HUES48 (cell line): Measurements from ENCODE around the gene GIGYF2.
"Not testable (repeated sequence)": the region's sequence is repeated elsewhere in the genome, so short reads cannot be mapped to it uniquely, and the experiment has no call there.

Source experiments
- H3K27ac ChIP-seq: one replicate; pipeline ENCODE4 v1.7.0; 2013; ENCODE audit warnings: low read depth, low read length, inconsistent platforms
- H3K27me3 ChIP-seq: 2 replicates; pipeline ENCODE4 v1.6.1; 2013; ENCODE audit warnings: mild to moderate bottlenecking, low read length; ENCODE audit not compliant: control insufficient read depth, insufficient read depth
- H3K36me3 ChIP-seq: 2 replicates; pipeline ENCODE4 v1.6.1; 2013; ENCODE audit warnings: low read length; ENCODE audit not compliant: control insufficient read depth, insufficient read depth
- H3K4me1 ChIP-seq: 2 replicates; pipeline ENCODE4 v1.6.1; 2013; ENCODE audit warnings: mild to moderate bottlenecking, low read length; ENCODE audit not compliant: control insufficient read depth, insufficient read depth
- H3K4me3 ChIP-seq: 2 replicates; pipeline ENCODE4 v1.5.1; 2013; ENCODE audit warnings: mild to moderate bottlenecking, low read depth, low read length
- H3K9ac ChIP-seq: 2 replicates; pipeline ENCODE4 v1.6.1; 2013; ENCODE audit warnings: mild to moderate bottlenecking, low read depth, low read length, moderate library complexity
- H3K9me3 ChIP-seq: 2 replicates; pipeline ENCODE4 v1.6.1; 2013; ENCODE audit warnings: low read length; ENCODE audit not compliant: control insufficient read depth, insufficient read depth

The GIGYF2 gene

DNA sequence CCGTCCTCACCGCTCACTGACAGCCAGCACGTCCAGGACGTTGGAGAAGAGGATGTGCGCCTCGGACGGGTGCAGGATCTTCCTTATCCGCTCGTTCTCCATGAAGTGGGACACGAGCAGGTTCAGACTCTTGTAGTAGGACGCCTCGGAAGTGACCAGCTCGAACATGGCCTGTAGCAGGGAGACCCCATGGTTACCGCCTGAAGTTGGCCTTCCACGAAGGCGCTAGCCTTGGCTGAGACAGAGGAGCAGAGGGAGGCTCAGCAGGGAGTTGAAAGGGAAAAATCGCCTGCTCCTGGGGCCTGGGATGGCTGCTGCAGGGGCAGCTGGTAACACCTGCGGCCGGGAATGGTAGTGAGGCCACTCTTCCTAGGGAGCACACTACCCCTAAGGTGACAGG is 197.6 kb downstream of the GIGYF2 start:
- no peaks in the 10 kb centered on the region for H3K36me3 ChIP-seq
- H3K9ac ChIP-seq, result no peak overlapping the region
- 0 out of 2 replicates have a peak, but pooled peaks cover 4% of the 10 kb centered on the region for H3K27me3 ChIP-seq
- no peaks in the 10 kb centered on the region for H3K9me3 ChIP-seq
- no peak overlapping the region for H3K27ac ChIP-seq
- no peak overlapping the region for H3K4me3 ChIP-seq
- H3K4me1 ChIP-seq, result peaks cover 12% of the 10 kb centered on the region

DNA sequence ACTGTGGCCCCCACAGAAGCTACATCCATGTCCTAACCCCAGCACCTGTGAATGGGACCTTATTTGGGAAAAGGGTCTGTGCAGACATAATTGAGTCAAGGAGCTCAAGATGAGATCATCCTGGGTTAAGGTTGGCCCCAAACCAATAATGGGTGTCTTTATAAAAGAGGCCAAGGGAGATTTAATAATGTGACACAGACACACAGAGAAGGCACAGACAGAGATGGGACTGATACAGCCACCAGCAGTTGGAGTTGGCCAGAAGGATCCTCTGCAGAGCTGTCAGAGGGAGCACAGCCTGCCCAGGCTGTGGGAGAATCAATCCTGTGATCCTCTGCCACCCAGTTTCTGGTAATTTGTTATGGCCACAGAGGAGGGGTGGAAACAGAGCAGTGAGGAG is 199.0 kb downstream of the GIGYF2 start:
- H3K27me3 ChIP-seq, result peaks cover 11% of the 10 kb centered on the region

DNA sequence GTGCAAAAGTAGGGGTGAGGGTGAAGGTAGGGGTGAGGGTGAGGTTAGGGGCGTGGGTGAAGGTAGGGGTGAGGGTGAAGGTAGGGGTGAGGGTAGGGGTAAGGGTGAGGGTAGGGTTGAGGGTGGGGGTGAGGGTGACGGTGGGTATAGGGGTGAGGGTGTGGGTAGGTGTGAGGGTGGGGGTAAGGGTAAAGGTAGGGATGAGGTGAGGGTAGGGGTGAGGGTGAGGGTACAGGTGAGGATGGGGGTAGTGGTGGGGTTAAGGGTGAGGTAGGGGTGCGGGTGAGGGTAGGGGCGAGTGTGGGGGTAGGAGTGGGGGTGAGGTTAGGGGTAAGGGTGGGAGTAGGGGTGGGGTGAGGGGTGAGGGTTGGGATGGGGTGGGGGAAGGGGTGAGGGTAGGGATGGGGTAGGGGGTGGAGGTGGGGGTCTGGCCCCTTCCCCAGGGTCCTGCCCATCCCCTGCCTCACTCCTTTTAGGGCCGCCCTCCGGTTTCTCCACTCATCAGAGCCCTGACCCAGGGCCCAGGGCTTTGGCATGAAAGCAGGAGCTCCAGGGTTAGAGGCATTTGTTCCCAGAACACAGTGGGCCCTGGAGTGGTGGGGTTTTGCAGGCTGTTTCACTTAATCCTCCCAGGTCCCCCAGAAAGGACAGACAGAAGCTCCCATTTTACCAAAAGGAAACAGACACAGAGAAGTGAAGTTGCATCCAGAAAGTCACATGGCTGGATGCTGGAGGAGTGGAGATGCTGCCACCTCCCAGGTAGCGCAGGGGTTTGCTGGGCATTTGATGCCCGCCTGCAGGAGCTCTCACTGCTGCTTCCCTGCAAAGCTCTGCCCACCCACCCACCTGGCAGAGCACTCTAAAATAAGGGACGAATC is 199.8 kb downstream of the GIGYF2 start:
- H3K9me3 ChIP-seq, result no peaks in the 10 kb centered on the region

More for the DNA sequence above, 199.0 kb downstream of the GIGYF2 start:
- Histone ChIP-seq H3K4me3 (no peak overlapping the region), H3K9me3 (no peaks in the 10 kb centered on the region), H3K9ac (no peak overlapping the region), H3K27ac (no peak overlapping the region), H3K4me1 (peaks cover 12% of the 10 kb centered on the region), H3K36me3 (no peaks in the 10 kb centered on the region)

DNA sequence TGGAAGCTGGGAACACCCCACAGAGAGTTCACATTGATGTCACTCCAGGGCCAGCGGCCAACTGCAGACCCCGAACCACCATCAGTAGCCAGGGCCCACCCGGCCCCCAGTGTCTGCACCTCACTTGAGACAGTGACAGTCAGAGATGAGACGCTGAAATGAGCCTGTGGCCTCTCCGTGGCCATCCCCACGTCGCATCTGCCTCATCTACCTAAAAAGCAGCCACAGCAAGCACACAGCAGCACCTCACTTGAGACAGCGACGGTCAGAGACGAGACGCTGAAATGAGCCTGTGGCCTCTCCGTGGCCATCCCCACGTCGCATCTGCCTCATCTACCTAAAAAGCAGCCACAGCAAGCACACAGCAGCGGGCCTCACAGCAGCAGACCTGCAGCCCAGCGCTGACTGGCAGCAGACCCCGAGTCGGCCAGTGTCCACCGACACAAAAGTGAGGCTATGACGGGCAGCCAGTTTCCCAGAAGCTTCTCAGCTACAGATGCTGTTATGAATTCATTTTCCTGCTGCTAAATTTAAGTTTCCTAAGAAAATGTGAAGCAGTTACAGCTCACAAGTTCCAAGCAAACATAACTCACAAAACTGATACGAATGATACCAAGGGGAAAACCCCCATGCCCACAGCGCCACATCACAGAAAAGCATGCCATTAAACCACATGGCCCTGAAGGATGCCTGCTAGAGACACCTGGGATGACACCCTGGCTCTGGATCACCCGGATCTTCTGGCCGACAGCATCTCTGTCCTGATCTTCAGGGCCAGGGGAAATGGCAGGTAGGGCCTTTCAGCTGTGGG is 200.7 kb downstream of the GIGYF2 start:
- no peak overlapping the region for H3K9ac ChIP-seq
- H3K36me3 ChIP-seq, result no peaks in the 10 kb centered on the region
- no peaks in the 10 kb centered on the region for H3K9me3 ChIP-seq
- peaks cover 28% of the 10 kb centered on the region for H3K27me3 ChIP-seq
- peaks cover 19% of the 10 kb centered on the region for H3K4me1 ChIP-seq
- no peak overlapping the region for H3K4me3 ChIP-seq
- H3K27ac ChIP-seq, result no peak overlapping the region

More for the DNA sequence above, 199.8 kb downstream of the GIGYF2 start:
- no peak overlapping the region for H3K4me3 ChIP-seq
- peaks cover 15% of the 10 kb centered on the region for H3K4me1 ChIP-seq
- no peak overlapping the region for H3K9ac ChIP-seq
- H3K27me3 ChIP-seq, result peaks cover 19% of the 10 kb centered on the region
- no peak overlapping the region for H3K27ac ChIP-seq
- no peaks in the 10 kb centered on the region for H3K36me3 ChIP-seq

DNA sequence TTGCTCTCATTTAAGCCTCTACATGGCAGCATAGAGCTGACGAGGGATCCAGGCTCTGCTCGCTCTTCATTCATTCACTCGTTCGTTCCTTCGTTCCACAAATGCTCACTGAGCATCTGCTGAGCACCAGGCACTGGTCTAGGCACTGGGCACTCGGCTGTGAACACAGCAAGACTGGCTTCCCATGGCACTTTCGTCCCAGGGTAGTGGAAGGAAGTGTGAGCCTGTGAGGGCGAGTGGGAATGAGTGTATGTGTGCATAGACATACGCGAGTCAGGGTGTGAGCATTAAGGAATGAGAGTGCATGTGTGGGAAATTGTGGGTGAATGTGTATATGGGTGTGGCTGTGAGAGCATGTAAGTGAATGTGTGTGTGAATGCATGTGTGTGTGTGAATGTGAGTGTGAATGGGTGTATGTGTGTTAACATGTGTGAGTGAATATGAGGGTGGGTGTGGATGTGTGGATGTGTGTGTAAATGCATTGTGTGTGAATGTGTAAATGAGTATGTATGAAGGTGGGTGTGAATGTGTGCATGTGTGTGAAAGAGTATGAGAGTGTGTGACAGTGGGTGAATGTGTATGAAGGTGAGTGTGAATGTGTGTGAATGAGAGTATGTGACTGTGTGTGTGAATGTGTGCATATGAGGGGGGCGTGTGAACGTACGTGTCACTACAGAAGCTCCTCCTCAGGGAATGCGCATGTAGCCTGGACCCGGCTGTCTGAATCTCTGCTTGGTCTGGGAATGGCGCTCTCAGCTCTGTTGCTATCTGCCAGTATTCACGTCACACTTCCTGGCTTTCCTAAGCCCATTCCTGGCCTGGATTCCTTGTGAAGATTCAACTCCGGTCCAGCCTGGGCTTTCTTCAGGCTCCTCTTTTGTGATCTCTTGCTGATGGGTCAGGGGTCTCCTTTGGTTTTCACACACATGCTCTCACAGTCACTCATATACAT is 201.7 kb downstream of the GIGYF2 start:
- H3K27ac ChIP-seq, result no peak overlapping the region
- peaks cover 31% of the 10 kb centered on the region for H3K27me3 ChIP-seq
- no peaks in the 10 kb centered on the region for H3K36me3 ChIP-seq
- H3K9ac ChIP-seq, result no peak overlapping the region
- no peak overlapping the region for H3K4me3 ChIP-seq
- no peaks in the 10 kb centered on the region for H3K9me3 ChIP-seq
- H3K4me1 ChIP-seq, result peaks cover 19% of the 10 kb centered on the region

DNA sequence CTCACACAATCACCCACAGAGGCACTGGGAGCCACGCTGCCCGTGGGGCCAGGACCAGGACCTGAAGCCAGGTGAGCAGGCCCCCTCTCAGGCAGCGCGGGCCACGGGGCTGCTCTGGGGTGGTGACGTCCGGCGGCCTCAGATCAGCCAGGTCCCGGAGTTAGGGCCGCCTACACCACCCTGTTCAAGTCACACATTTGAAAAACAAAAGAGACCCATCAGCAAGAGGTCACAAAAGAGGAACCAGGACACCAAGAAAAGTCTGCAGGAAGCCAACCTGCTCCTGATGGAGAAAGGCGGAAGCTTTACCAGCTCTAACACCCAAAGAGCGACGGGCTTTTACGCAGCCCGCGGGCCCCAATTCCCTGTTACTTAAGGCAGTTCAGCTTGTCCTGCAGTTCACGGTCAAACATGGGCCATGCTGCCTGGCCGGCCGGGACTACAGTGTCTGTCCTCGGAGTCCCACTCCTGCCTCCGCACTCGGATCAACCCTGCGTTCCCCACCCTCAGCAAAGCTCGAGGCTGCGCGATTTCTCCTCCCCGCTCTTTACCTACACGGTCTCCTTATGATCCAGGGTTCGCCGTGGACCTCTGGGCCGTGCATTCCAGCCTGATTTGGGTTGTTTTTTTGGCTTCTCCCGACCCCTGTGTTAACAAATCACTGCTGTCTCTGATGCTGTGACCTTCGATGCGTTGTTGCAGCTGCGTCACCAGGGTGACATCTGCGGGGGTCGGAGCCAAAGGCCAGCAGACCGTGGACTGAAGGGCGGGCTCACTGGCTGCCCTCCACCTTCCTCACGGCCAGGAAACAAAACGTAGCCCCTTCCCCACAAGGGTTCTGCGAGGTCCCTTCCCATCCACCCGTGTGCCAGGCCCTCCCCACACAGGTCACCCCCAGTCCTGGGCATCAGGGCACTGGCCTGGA is 203.9 kb downstream of the GIGYF2 start:
- H3K4me1 ChIP-seq, result peaks cover 19% of the 10 kb centered on the region
- H3K27ac ChIP-seq, result peak overlapping the region; percentile 55
- H3K9me3 ChIP-seq, result no peaks in the 10 kb centered on the region
- H3K36me3 ChIP-seq, result no peaks in the 10 kb centered on the region
- peaks cover 31% of the 10 kb centered on the region for H3K27me3 ChIP-seq
- H3K4me3 ChIP-seq, result peak overlapping the region; percentile 13
- no peak overlapping the region; the same call in 1 of the 2 replicates for H3K9ac ChIP-seq

DNA sequence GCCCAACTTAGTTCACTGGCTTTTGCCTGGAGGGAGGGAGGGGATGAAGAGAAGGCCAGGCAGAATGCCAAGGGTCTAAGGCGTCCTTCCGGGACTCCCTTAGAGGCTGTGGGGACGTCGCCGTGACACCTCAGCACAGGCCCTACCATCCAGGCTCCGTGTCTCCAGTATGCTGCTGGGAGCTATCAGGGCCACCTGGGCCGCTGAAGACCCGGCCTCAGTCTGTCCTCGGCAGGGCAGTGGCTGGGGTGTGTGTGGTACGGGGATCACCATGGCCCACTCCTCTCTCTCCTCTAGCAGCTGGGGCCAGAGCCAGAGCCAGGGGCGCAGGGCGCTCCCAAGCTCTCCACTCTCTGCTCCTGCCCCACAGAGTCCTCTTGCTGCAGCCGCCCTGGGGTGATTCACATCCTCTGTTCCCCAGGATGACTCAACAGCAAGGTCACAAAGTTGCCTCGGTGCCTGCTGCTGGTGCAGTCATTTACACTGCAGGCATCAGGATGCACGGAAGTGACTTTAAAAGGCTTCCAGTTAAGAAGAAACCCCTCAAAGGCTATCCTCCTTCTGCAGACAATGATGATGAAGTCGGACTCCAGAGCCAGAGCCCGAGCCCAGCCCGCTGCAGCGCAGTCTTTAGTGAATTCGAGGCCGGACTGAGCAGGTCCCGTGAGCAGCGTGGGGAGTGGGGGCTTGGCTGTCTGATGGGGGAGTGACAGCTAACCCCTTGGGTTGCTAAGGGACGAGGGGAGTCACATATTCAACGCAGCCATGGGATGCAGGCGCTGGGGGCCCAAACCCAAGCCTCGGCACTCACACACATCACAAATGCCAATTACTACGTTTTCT is 204.8 kb downstream of the GIGYF2 start:
- no peak overlapping the region for H3K9ac ChIP-seq
- no peak overlapping the region for H3K4me3 ChIP-seq
- no peaks in the 10 kb centered on the region for H3K9me3 ChIP-seq
- peak overlapping the region; percentile 1 for H3K27ac ChIP-seq
- no peaks in the 10 kb centered on the region for H3K36me3 ChIP-seq
- peaks cover 19% of the 10 kb centered on the region for H3K4me1 ChIP-seq
- H3K27me3 ChIP-seq, result peaks cover 31% of the 10 kb centered on the region

DNA sequence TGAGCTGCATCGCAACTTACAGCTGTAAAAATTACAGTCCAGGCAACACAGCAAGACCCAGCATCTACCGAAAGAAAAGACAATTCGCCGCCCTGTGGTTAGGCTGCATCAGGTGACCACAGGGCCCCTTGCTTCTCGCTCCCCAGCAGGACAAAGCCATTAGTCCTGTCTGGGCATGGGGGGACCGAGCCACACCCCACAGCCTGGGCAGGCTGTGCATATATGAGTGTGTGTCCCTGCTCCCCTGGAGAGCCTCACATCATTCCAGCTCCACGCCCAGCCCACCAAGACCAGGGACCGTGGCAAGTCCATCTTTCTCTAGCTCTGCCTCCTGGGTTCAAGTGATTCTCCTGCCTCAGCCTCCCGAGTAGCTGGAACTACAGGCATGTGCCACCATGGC is 206.9 kb downstream of the GIGYF2 start:
- Histone ChIP-seq H3K9ac (no peak overlapping the region), H3K27ac (no peak overlapping the region)

DNA sequence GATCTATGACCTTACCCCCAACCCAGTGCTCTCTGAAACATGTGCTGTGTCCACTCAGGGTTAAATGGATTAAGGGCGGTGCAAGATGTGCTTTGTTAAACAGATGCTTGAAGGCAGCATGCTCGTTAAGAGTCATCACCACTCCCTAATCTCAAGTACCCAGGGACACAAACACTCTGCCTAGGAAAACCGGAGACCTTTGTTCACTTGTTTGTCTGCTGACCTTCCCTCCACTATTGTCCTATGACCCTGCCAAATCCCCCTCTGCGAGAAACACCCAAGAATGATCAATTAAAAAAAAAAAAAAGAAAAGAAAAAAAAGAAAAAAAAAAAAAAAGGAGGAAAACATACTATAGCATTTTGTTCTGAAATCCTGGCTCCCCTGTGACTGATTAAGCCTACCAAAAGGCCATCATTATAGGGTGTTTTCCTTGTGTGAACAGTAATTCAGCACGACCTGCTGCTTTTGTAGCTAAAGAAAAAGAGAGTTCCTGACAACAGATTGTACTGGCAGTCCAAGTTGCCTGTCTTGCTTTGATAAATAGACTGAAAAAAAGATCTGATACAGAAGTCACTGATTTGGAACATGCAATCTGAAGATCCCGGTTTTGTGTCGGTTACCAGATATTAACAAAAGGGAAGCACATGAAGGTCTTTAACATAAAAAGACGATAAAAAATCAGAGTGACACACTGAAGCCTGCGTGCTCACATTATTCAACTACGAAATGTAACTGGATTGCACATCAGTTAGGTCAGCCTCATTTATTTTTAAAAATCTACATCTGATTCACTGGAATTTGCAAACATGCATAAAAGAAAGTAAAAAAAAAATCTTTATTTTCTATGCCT is 210.0 kb downstream of the GIGYF2 start:
- H3K9me3 ChIP-seq, H3K4me1 ChIP-seq, H3K36me3 ChIP-seq, H3K9ac ChIP-seq, H3K4me3 ChIP-seq: not testable (repeated sequence)
- peaks cover 11% of the 10 kb centered on the region for H3K27me3 ChIP-seq
- peak overlapping the region; percentile 7 for H3K27ac ChIP-seq

More for the DNA sequence above, 206.9 kb downstream of the GIGYF2 start:
- Histone ChIP-seq H3K36me3 (no peaks in the 10 kb centered on the region), H3K4me1 (peaks cover 19% of the 10 kb centered on the region), H3K27me3 (peaks cover 29% of the 10 kb centered on the region), H3K4me3 (no peak overlapping the region), H3K9me3 (no peaks in the 10 kb centered on the region)
